Measurements from ENCODE around the gene MGRN1.
"Not testable (repeated sequence)": the region's sequence is repeated elsewhere in the genome, so short reads cannot be mapped to it uniquely, and the experiment has no call there.

Gene MGRN1

DNA sequence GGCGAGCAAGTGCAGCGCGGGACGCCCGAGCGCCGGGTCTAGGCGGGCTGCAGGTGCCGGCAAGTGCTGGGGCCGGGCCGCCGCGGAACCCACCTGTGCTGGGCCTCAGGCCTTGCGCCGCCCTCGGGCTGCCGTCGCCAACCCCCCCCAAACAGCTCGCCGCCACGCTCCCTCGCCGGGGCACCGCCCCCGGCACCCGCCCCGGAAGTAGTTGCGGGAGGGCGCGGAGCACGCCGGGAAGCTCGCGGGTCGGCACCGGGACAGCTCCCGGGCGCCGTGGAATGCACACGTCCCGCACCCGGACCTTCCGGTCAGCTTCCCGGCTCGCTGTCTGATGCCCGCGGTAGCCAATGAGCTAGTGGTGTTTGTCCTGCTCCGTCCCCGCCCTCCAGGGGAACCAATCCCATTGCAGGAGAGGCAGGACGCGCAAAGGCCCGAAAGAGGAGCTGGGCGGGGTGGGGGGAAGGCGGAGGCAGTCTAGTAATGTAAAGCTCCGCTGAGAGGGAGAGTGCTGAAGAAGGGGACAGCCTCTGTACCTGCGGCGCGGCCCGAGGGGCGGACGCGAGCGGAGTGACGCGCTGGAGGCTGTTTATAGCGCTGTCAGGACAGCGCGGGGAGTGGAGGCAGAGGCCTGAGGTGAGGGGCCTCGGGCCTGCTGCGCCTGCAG lies 109.6 kb downstream of the MGRN1 start, which contains the start of the genes ANKS3 and DNAAF8:
ANKS3 (minus strand) TSS at position 209 of the 667 bp plus-strand sequence. CDS start 4,122 bp downstream, outside the sequence.
DNAAF8 (plus strand) TSS at position 475 of the 667 bp plus-strand sequence. CDS start 1,978 bp downstream, outside the sequence.
- peak; percentile 36 to 68 for DNase-seq (ENCODE audit: low read depth in 2 of 2)

DNA sequence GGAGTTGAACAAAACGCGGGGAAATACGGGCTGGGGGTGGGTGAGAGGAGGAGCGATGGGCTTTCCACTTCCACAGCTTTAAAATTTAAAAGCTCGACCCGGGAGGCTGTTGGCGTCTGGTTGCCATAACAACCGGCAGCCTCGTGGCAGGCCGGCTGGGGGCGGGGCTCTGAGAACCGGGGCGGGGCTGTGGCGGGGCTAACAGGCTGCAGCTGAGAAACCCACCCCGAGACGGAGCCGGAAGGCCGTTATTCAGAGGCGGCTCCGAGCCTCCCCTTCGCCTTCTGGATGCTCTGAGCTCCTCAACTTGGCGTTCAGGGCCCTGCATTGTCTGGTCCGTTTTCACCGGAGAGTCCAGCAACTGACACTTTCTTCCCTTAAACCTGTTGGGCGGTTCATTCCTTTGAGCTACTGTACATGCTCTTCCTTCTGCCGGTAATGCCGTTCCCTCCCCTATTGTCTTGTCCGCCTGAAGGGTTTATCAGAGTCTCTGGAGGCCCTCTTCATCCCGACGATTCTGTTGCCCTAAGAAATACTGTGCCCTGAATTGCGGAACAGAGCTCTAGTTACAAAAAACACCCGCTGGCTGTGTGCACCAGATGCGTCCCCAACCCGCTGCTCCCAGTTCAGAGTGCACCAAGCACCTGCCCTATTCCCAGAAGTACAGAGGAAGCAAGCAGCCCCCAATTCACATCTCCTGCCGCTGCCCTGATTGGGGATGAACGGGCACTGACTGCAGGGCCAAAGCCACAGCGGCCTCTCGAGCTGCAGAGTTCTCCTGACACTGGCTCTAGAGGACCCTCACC lies 110.3 kb downstream of the MGRN1 start:
- peak; percentile 85 to 91 for DNase-seq (ENCODE audit: low read depth in 2 of 2)

DNA sequence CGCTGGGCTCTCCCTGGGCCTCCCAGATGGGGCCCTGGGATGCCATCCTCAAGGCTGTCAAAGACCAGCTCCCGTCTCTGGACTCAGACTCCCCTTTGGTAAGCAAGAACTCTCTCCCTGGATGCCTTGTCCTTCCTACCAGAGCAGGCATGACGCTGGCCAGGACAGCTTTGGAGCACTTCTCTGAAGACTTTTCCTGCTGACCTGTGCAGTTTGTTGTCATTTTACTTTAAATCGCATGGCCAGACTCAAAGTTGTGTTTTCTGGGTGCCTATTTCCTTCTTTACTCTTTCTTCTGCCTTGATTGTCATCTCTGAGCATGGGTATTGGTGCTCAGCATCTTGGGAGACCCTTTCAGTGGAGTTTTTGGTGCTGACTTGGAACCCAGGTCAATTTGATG lies 111.9 kb downstream of the MGRN1 start:
- DNase-seq (ENCODE audit: low read depth in 2 of 2), result no peak

- no peak for DNase-seq (ENCODE audit: low read depth in 2 of 2)
Measured at GRCh38 chr16:4737545-4737944, 112.9 kb downstream of the MGRN1 start.

GRCh38 chr16:4738370-4738769 lies 113.7 kb downstream of the MGRN1 start:
- not testable (repeated sequence) for DNase-seq (ENCODE audit: low read depth in 2 of 2)
